ENCODE measurements around the gene AMPD3. TPM values are rescaled to one million over a fixed set of nuclear protein-coding genes. Genes with fewer than 3 reads are reported as not detected.

Gene AMPD3
- total RNA-seq, 4 donors from 2014 or later, result 7.7 to 18.4 (median 9.8) TPM

DNA sequence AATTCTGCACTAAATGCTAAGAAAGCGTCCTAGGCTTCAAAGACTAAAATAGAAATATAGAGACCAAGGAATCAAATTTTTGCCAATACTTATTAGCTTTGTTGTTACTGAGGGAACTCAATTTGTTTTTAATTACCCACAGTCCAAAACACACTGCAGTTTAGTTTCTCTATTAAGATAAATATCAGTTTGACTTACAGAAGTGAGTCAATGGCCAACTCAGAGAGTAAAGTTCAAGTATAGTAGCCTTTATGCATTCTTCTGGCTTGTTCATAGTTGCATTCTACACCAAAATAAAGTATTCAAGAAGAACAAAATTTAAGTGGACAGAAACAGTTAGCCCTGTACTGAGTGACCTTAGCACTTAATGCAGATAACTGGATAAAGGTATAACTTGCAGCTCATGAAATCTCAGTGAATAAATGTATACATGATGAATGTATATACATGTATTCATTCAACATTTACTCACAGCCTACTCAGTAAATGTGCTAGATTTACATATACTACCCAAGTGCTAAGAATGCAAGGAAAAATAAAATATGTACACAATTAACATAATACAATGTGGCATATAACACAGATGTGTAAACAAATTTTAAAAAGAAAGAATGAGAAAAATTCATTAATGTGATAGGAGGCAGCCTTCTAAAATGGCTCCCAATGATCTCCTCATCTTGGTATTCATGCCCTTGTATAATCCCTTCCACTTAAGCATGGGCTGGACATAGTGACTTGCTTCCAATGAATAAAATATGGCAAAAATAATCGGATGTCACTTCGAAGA lies 95.6 kb downstream of the AMPD3 start:
- TF ChIP-seq, protein P1, sequence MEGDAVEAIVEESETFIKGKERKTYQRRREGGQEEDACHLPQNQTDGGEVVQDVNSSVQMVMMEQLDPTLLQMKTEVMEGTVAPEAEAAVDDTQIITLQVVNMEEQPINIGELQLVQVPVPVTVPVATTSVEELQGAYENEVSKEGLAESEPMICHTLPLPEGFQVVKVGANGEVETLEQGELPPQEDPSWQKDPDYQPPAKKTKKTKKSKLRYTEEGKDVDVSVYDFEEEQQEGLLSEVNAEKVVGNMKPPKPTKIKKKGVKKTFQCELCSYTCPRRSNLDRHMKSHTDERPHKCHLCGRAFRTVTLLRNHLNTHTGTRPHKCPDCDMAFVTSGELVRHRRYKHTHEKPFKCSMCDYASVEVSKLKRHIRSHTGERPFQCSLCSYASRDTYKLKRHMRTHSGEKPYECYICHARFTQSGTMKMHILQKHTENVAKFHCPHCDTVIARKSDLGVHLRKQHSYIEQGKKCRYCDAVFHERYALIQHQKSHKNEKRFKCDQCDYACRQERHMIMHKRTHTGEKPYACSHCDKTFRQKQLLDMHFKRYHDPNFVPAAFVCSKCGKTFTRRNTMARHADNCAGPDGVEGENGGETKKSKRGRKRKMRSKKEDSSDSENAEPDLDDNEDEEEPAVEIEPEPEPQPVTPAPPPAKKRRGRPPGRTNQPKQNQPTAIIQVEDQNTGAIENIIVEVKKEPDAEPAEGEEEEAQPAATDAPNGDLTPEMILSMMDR (IDR thresholded peaks at IDR 0.05; ENCODE audit: low read depth), result no peak

DNA sequence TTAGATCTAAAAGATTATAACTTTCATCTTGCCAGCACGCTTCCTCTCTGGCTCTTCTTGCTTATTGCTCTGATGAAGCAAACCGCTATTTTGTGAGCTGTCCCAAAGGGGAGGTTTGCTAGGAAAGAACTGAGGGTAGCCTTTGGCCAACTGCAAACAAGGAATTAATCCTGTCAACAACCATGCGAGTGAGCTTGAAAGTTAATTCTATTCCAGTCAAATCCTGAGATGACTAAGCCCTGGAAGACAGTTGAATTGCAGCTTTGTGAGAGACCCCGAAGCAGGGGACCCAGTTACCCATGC lies 96.2 kb downstream of the AMPD3 start:
- TF ChIP-seq, protein P1 (IDR thresholded peaks at IDR 0.05; ENCODE audit: low read depth), result no peak

DNA sequence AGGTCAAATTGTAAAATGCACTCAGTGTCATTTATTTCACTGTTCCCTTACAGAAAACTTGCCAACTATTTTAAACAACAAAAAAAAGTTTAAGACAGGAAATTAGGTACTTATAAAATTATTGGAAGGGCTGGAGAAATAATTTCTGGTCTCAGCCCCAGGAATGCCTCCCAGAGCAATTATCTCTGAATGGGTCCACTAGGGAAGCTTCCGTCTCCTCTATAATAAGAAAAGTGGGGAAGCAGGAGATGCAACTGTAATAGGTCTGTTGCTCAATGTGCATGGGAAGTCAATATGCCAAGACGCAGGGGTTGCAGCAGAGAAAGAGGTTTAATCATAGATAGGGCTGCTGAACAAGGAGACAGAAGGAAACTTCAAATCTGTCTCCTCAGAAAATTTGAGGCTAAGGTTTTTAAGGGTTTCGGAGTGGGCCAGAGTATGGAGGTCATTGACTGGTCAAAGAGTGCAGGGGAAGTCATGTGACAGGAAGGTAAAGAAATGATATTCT lies 96.8 kb downstream of the AMPD3 start:
- TF ChIP-seq, protein P1 (IDR thresholded peaks at IDR 0.05; ENCODE audit: low read depth), result no peak

DNA sequence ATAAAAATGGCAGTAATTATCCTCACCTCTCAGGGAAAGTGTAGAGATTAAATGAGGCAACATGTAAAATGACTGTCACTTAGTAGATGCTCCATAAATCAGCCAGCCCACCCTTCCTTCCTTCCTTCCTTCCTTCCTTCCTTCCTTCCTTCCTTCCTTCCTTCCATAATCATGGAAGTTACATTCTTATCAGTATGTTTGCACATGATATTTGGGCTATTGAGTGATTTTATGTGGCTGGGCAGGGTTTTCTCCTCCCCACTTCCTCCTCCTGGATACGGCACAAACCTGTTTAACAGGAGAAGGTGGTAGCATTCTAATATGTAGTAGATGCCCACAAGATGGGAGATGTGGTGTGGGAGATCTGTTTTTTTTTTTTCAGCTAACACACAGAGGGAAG lies 101.5 kb downstream of the AMPD3 start:
- TF ChIP-seq, protein P1 (IDR thresholded peaks at IDR 0.05; ENCODE audit: low read depth), result no peak

Other genes starting within 250 kb of the AMPD3 start
- gene SBF2, start 161.0 kb upstream of the AMPD3 start, total RNA-seq, result 100 to 1,000 TPM in 1 of 4 donors, 10 to 100 TPM in 3; 87.2 to 103 (median 97.3) TPM
- 100 to 1,000 TPM; 234 to 350 (median 298) TPM for gene ADM, start 150.2 kb upstream of the AMPD3 start, total RNA-seq
- gene RNF141, start 85.9 kb downstream of the AMPD3 start, total RNA-seq, result 10 to 100 TPM; 39.0 to 68.3 (median 59.7) TPM
- gene LYVE1, start 113.4 kb downstream of the AMPD3 start, total RNA-seq, result 100 to 1,000 TPM; 110 to 428 (median 207) TPM
- 10 to 100 TPM in 2 of 4 donors, 1 to 10 TPM in 2; 5.5 to 18.3 (median 10.5) TPM for gene IRAG1, start 238.5 kb downstream of the AMPD3 start, total RNA-seq